Ovary (tissue), 3 donors: ENCODE results near the gene NPFF.

ENCODE experiments used
- EP300 ChIP-seq: sonication (generic); formaldehyde crosslinking; IDR thresholded peaks from one replicate; pipeline ENCODE4 v1.6.1; 2017; ENCODE audit warnings: antibody characterized with exemption
- POLR2A ChIP-seq: fragments of 450-650 bp; IDR thresholded peaks from one replicate; pipeline ENCODE4 v1.6.1; 2017; ENCODE audit warnings: antibody characterized with exemption, mild to moderate bottlenecking, moderate library complexity
- TF ChIP-seq, protein P1 (sequence below), 3 donors: fragments of 450-650 bp in 2 of 3; fragments of 200-600 bp in 1 of 3; IDR thresholded peaks; one replicate each; pipeline versions ENCODE4 v1.5.1 to v1.8.0; 2016 to 2022; ENCODE audit warnings: antibody characterized with exemption in 3 of 3, mild to moderate bottlenecking in 1 of 3
- donor health status: DM: no; HTN: no; CAD: no.

DNA sequence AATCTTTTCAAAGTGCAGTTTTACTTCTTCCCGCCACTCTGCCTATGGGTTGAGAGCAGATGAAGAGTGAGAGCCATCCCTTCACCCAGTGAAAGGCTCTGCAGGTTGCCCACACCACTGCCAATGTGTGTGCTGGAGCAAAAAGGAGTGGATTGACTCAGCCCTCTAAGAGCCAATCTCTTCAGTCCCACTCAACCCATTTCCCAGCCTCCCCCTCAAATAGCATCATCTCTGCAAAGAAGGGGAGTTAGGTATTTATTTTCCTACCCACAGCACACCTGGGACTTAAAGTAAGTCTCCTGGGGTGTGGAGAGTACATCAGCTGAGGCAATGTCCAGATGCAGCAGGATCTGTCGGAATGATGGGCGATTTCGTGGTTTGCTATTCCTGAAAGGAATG, 23.3 kb downstream of the NPFF start:
- TF ChIP-seq, protein P1, sequence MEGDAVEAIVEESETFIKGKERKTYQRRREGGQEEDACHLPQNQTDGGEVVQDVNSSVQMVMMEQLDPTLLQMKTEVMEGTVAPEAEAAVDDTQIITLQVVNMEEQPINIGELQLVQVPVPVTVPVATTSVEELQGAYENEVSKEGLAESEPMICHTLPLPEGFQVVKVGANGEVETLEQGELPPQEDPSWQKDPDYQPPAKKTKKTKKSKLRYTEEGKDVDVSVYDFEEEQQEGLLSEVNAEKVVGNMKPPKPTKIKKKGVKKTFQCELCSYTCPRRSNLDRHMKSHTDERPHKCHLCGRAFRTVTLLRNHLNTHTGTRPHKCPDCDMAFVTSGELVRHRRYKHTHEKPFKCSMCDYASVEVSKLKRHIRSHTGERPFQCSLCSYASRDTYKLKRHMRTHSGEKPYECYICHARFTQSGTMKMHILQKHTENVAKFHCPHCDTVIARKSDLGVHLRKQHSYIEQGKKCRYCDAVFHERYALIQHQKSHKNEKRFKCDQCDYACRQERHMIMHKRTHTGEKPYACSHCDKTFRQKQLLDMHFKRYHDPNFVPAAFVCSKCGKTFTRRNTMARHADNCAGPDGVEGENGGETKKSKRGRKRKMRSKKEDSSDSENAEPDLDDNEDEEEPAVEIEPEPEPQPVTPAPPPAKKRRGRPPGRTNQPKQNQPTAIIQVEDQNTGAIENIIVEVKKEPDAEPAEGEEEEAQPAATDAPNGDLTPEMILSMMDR (IDR thresholded peaks at IDR 0.05): no peak
- no peak for TF ChIP-seq POLR2A
- no peak for TF ChIP-seq EP300
